CD4-positive, alpha-beta T cell treated with Interleukin-17A for 1 hour (primary cell): ENCODE results near the gene PKD2L1.

ENCODE experiments used
- DNase-seq: peaks from one replicate; pipeline ENCODE4 v3.0.0-alpha.2; 2020

PKD2L1 gene

GRCh38 chr10:100355086-100355485, 25.1 kb upstream of the PKD2L1 start:
- no peak for DNase-seq

GRCh38 chr10:100353770-100354485, 23.9 kb upstream of the PKD2L1 start:
- DNase-seq: no peak

- DNase-seq: no peak
Observed at GRCh38 chr10:100350914-100351485, 21.0 kb upstream of the PKD2L1 start.

GRCh38 chr10:100349672-100350071, 19.6 kb upstream of the PKD2L1 start:
- DNase-seq: no peak

- DNase-seq: no peak
Observed at GRCh38 chr10:100349087-100349486, 19.1 kb upstream of the PKD2L1 start.

- DNase-seq: no peak
Observed at GRCh38 chr10:100348389-100348927, 18.4 kb upstream of the PKD2L1 start.

GRCh38 chr10:100347568-100348195, 17.7 kb upstream of the PKD2L1 start:
- no peak for DNase-seq

GRCh38 chr10:100346765-100347567, 16.9 kb upstream of the PKD2L1 start, which contains the start of gene SCD:
TSS of gene SCD (plus strand) at chr10:100347233. CDS start at chr10:100347505, 272 bp downstream.
- DNase-seq: peak; percentile 85

GRCh38 chr10:100346351-100346764, 16.3 kb upstream of the PKD2L1 start:
- DNase-seq: peak; percentile 56

GRCh38 chr10:100345570-100346330, 15.7 kb upstream of the PKD2L1 start:
- DNase-seq: no peak

- no peak for DNase-seq
Observed at GRCh38 chr10:100344241-100344788, 14.3 kb upstream of the PKD2L1 start.

- DNase-seq: no peak
Observed at GRCh38 chr10:100342627-100342972, 12.6 kb upstream of the PKD2L1 start.

- peak; percentile 56 for DNase-seq
Observed at GRCh38 chr10:100341953-100342626, 12.1 kb upstream of the PKD2L1 start.

GRCh38 chr10:100340948-100341847, 11.2 kb upstream of the PKD2L1 start:
- DNase-seq: no peak

- no peak for DNase-seq
Observed at GRCh38 chr10:100339236-100339635, 9.2 kb upstream of the PKD2L1 start.

- peak; percentile 81 for DNase-seq
Observed at GRCh38 chr10:100338434-100339036, 8.5 kb upstream of the PKD2L1 start.

- no peak for DNase-seq
Observed at GRCh38 chr10:100334762-100335161, 4.7 kb upstream of the PKD2L1 start.

GRCh38 chr10:100333661-100334440, 3.8 kb upstream of the PKD2L1 start:
- DNase-seq: no peak

GRCh38 chr10:100333106-100333505, 3.1 kb upstream of the PKD2L1 start:
- DNase-seq: no peak
